AG09309 (cell line): ENCODE measurements around the gene MIEN1.

ENCODE experiments used
- DNase-seq: peaks from one replicate; pipeline ENCODE4 v3.0.0-alpha.2; 2010; ENCODE audit warnings: low read depth
- H3K4me3 ChIP-seq: 2 replicates; pipeline ENCODE4 v1.5.1; 2011; ENCODE audit warnings: mild to moderate bottlenecking, low read depth, low read length, moderate library complexity; ENCODE audit not compliant: control insufficient read depth
- CTCF ChIP-seq: IDR thresholded peaks from 2 replicates; pipeline ENCODE4 v1.5.1; 2011; ENCODE audit warnings: mild to moderate bottlenecking, low read depth, low read length, inconsistent platforms; ENCODE audit not compliant: insufficient read depth, control insufficient read depth; ENCODE audit errors: missing control alignments

The MIEN1 gene

DNA sequence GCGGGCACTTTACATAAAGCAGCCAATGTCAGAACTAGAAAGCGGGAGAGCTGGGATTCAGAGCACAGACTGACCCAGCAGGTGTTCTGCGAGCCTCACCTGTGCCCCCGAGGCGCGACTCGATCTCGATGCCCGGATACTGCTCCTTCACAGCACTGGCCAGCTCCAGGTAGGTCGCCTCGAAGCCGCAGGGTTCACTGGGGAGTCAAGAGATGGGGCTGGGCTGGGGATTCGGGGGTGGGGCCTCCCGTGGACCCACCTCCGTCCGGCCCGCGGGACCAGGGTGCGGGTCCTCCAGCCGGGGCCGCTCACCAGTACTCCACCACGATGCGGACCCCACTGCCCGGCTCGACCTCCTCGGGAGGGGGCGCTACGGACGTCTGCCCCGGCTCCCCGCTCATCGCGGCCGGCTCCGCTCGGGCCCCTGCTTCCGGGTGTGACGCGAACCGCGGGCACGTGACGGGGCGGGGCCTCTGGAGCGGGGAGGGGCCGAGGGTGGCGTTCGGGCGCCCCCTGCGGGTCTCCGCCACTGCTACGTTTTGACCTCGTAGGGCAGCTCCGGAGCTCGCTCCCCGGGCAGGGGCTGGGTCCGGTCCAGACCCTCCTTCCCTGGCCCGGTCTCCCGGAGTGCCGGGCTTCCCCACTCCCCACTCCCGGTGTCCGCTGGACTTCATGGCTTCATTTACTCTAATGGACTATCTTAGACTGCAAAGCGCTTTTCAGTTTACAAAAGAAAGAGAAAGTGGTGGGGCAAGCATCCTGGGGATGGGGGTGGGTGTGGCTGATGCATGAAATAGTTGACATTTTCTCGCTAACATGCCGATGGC lies at the start of gene MIEN1:
MIEN1 (minus strand) TSS at position 438 of the 827 bp plus-strand sequence; CDS start at position 401, 37 bp downstream.
- no peak for DNase-seq
- TF ChIP-seq CTCF, result peak; percentile 75
- H3K4me3 ChIP-seq, result peak within 1 kb of the TSS; percentile 73

DNA sequence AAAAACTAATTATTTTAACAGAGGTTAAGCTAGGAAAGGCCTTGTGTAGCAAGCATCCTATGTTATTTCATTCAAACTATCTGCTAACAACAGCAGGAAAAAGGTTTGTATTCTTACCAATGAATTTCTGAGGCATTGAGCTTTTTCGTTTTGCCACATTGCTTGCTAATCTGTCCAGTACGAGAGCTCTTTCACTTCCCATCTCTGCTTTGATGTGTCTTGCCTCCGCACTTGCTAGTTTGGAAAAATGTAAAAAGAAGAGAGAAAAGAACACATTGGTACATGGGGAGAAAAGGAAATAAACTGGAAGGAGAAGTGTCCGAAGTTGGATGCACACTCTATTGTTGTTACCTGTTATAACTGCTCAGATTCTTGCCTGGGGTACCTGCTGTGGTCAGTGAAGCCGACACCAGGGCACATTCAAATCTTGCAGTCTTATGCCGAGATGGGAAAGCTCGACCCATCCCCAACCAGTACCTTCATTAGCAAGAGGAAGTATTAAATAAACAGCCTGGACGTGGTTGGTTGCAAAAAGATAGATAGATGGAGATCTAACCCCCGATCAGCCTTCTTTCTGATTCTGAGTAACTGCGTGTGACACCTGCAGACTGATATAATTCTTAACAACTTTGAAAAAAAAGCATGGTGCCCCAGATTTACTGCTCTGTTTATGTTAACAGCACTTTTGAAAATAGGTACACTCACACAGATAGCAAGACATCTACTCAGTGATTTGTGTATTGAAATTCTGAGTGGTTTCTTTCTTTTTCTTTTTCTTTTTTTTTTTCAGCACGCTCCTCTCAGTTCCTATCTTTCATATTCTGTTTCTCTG lies 47.4 kb upstream of the MIEN1 start:
- no peak for DNase-seq
- H3K4me3 ChIP-seq, result no peak overlapping the region
- no peak for TF ChIP-seq CTCF

GRCh38 chr17:39776252-39776651 lies 45.9 kb upstream of the MIEN1 start:
- H3K4me3 ChIP-seq, result no peak overlapping the region
- DNase-seq, result no peak
- no peak for TF ChIP-seq CTCF

DNA sequence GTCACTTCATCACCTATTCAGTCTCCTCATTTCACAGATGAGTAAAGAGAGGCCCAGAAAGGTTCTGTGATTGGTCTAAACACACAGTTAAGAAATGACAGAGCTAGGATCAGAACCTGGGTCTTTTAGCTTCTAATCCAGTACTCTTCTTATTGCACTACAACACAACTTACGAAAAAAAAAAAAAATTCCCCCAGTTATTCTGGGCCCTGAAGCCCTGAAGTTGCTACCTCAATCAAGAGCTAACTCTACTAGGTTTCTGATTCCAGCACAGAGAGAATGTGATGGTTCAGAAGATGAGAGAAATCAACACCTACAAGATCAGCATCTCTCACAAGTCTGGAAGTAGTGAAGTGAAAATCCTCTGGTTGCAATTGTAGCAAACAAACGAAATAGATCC lies 44.7 kb upstream of the MIEN1 start:
- H3K4me3 ChIP-seq, result no peak overlapping the region
- DNase-seq, result no peak
- TF ChIP-seq CTCF, result no peak

DNA sequence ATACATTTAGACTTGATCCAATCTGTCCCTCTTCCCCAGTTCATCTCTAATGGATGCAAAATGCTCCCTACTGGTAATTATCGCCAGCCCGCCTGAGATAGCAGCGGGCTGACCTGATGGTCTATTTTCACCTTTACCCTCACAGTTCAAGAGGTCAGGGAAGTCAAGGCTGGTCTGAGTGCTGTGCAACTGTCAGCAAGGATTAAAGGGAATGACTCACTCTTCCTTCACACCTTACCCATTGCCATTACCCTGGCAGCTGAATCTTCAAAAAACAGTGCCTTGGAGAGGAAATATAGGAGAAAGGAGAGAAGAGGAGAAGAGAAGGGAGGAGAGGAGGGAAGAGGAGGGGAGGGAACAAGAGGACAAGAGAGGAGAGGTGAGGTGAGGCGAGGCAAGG lies 43.7 kb upstream of the MIEN1 start:
- TF ChIP-seq CTCF, result no peak
- no peak overlapping the region for H3K4me3 ChIP-seq
- no peak for DNase-seq

DNA sequence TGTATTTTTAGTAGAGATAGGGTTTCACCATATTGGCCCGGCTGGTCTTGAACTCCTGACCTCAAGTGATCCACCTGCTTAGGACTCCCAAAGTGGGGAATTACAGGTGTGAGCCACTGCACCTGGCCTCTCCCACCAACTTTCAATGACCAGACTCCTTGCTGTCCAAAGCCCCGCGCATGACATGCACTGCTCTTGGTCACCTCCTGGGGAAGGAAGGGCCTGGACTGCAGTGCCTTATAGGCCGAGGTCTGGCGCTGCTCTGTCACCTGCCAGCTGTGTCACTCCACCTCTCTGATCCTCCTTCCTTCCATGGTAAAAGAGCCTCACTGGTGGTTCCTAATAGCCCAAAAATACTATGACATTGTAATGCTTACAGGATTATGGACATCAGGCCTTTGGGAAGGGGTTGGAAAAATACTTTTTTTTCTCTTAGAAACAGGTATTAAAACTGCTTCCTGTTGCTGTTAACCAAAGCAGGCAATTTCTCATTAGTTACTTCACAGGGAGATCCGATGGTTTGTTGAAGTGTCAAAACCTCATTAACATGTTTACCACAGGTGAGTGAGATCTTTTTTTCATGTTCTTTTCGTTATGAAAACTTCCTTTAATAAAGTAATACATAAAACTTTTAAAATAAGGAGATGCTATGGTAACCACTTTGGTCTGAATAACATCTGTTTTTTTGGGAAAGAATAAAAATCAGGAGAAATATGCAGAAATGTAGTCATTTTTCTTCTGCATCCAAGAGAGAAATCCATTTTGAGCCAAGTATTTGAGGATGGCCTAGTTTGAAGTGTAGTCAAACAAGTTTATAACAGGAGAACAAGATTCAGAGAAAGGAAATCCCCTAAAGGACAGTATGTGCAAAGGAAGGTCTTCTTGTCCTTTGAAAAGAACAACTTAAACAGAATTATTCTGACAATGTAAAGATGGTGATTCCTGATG lies 42.9 kb upstream of the MIEN1 start:
- no peak for DNase-seq
- no peak for TF ChIP-seq CTCF
- no peak overlapping the region for H3K4me3 ChIP-seq
